A549 (cell line): Measurements from ENCODE around the gene GALNTL6.

Source experiments
- CTCF ChIP-seq: fragments of >200 bp; sonication (Bioruptor Twin); formaldehyde crosslinking; IDR thresholded peaks from 3 replicates; pipeline ENCODE4 v1.5.1; 2016
- EP300 ChIP-seq, 2 experiments: fragments of >200 bp; sonication (Bioruptor Twin); formaldehyde crosslinking; IDR thresholded peaks; 2 replicates in 1 of 2; 3 replicates in 1 of 2; pipeline ENCODE4 v1.6.1; 2016 to 2017
- FOSB ChIP-seq: fragments of 250-450 bp; sonication (Bioruptor Pico); IDR thresholded peaks from 2 replicates; pipeline ENCODE4 v1.5.0; 2020; ENCODE audit warnings: mild to moderate bottlenecking, moderate library complexity
- HEYL ChIP-seq: fragments of 250-450 bp; sonication (Bioruptor Pico); IDR thresholded peaks from 2 replicates; pipeline ENCODE4 v1.8.0; 2021; ENCODE audit warnings: mild to moderate bottlenecking, moderate library complexity
- HOXA7 ChIP-seq: fragments of 250-450 bp; sonication (Bioruptor Pico); IDR thresholded peaks from 2 replicates; pipeline ENCODE4 v1.5.0; 2020; ENCODE audit warnings: mild to moderate bottlenecking, moderate library complexity
- MAX ChIP-seq: IDR thresholded peaks from 2 replicates; pipeline ENCODE4 v1.6.1; 2012
- ZFP36 ChIP-seq: fragments of 450-650 bp; IDR thresholded peaks from 2 replicates; pipeline ENCODE4 v1.6.1; 2014; ENCODE audit warnings: borderline replicate concordance; ENCODE audit not compliant: partially characterized antibody

- TF ChIP-seq ZFP36 (no peak), EP300 (IDR thresholded peaks at IDR 0.05) (no peak), HEYL (CRISPR knock-in tag) (no peak), CTCF (no peak), HOXA7 (CRISPR knock-in tag) (no peak), FOSB (CRISPR knock-in tag) (no peak), MAX (no peak)
These were observed 1228.3 kb downstream of the GALNTL6 start for GRCh38 chr4:173041482-173041881.
